ENCODE measurements around the gene PRPF31.

- TF ChIP-seq, protein P1, sequence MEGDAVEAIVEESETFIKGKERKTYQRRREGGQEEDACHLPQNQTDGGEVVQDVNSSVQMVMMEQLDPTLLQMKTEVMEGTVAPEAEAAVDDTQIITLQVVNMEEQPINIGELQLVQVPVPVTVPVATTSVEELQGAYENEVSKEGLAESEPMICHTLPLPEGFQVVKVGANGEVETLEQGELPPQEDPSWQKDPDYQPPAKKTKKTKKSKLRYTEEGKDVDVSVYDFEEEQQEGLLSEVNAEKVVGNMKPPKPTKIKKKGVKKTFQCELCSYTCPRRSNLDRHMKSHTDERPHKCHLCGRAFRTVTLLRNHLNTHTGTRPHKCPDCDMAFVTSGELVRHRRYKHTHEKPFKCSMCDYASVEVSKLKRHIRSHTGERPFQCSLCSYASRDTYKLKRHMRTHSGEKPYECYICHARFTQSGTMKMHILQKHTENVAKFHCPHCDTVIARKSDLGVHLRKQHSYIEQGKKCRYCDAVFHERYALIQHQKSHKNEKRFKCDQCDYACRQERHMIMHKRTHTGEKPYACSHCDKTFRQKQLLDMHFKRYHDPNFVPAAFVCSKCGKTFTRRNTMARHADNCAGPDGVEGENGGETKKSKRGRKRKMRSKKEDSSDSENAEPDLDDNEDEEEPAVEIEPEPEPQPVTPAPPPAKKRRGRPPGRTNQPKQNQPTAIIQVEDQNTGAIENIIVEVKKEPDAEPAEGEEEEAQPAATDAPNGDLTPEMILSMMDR (IDR thresholded peaks at IDR 0.05): no peak
- TF ChIP-seq POLR2AphosphoS5 (IDR thresholded peaks at IDR 0.05): no peak
- TF ChIP-seq POLR2A (IDR thresholded peaks at IDR 0.05): no peak
Observed at GRCh38 chr19:54074851-54075250, 40.7 kb upstream of the PRPF31 start.

All from suprapubic skin (tissue), 4 donors.